Measurements from ENCODE around the gene PAPPA. TPM values are rescaled to one million over a fixed set of nuclear protein-coding genes. Genes with fewer than 3 reads are reported as not detected.

Gene PAPPA
- total RNA-seq, 2 experiments from 2014 or later = not detected

GRCh38 chr9:116237456-116237855, 83.9 kb downstream of the PAPPA start:
- no peak for DNase-seq
- Mint-ChIP-seq H3K27ac (no peak overlapping the region), H3K27me3 (no peaks in the 10 kb centered on the region), H3K36me3 (ENCODE audit: low read depth) (no peaks in the 10 kb centered on the region), H3K4me3 (no peak overlapping the region), H3K9me3 (no peaks in the 10 kb centered on the region), H3K4me1 (no peaks in the 10 kb centered on the region)
- ChIA-PET CTCF (no interaction called here), POLR2A (no interaction called here)

- Mint-ChIP-seq H3K27ac (no peak overlapping the region), H3K36me3 (ENCODE audit: low read depth) (no peaks in the 10 kb centered on the region), H3K4me1 (no peaks in the 10 kb centered on the region), H3K27me3 (no peaks in the 10 kb centered on the region), H3K4me3 (no peak overlapping the region), H3K9me3 (no peaks in the 10 kb centered on the region)
- no peak for DNase-seq
- CTCF ChIA-PET = no interaction called here
- POLR2A ChIA-PET = no interaction called here
Observed at GRCh38 chr9:116238225-116238624, 84.6 kb downstream of the PAPPA start.

DNA sequence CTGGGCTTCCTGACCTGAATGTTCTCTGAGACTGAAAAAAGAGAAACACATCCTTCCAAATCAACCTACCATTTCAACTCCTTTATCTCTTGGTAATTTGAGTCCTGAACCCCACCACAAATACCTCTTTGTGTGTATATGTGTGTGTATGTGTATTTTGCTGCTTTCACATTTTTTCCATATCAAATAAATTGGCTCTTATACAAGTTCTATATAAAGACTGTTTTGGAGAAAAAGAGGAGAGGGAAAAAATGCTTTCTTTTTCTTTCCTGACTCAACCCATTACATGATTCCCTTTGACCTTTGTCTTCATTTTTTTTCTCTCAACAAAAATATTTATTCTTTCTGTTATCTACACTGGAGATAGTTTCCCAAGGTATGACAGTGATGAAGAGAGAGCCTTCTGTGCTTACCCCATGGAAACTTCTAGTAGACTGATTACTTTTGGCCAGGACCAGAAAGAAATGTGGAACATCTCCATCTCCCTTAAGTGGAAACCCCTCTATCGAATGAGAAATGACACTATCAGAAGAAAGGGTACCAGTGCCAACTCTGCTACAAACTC, 85.3 kb downstream of the PAPPA start:
- H3K36me3 Mint-ChIP-seq (ENCODE audit: low read depth) = no peaks in the 10 kb centered on the region
- DNase-seq = no peak
- no peaks in the 10 kb centered on the region for H3K27me3 Mint-ChIP-seq
- H3K4me1 Mint-ChIP-seq = no peaks in the 10 kb centered on the region
- H3K27ac Mint-ChIP-seq = no peak overlapping the region
- H3K9me3 Mint-ChIP-seq = no peaks in the 10 kb centered on the region
- ChIA-PET CTCF (no interaction called here), POLR2A (no interaction called here)
- H3K4me3 Mint-ChIP-seq = no peak overlapping the region

GRCh38 chr9:116243708-116244107, 90.1 kb downstream of the PAPPA start:
- CTCF ChIA-PET = no interaction called here
- Mint-ChIP-seq H3K36me3 (ENCODE audit: low read depth) (no peaks in the 10 kb centered on the region), H3K4me3 (no peak overlapping the region), H3K27ac (no peak overlapping the region), H3K9me3 (no peaks in the 10 kb centered on the region), H3K27me3 (no peaks in the 10 kb centered on the region), H3K4me1 (no peaks in the 10 kb centered on the region)
- DNase-seq = no peak
- POLR2A ChIA-PET = no interaction called here

DNA sequence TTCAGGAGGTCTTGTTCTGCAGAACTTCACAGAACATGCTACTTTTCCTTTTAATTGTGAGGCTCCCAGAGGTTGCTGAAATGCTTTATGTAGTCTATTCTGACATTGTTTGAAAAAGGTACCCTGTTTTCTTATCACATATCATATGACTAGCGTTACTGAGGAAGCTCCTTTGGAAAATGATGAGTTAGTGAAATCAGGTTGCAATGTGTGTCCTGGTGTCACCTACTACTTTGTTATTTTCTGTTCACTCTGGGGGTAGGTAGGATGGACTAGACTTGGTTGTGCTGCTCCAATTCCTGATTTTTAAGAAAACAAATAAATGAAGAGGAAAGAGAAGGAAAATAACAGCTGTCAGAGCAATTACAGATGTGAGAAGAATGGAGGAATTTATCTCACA, 93.7 kb downstream of the PAPPA start:
- ChIA-PET POLR2A (no interaction called here), CTCF (no interaction called here)
- no peak overlapping the region for H3K27ac Mint-ChIP-seq
- no peaks in the 10 kb centered on the region for H3K4me1 Mint-ChIP-seq
- H3K9me3 Mint-ChIP-seq = no peaks in the 10 kb centered on the region
- H3K27me3 Mint-ChIP-seq = no peaks in the 10 kb centered on the region
- no peaks in the 10 kb centered on the region for H3K36me3 Mint-ChIP-seq (ENCODE audit: low read depth)
- DNase-seq = no peak
- no peak overlapping the region for H3K4me3 Mint-ChIP-seq

GRCh38 chr9:116247791-116248374, 94.3 kb downstream of the PAPPA start:
- no peak overlapping the region for H3K4me3 Mint-ChIP-seq
- H3K36me3 Mint-ChIP-seq (ENCODE audit: low read depth) = no peaks in the 10 kb centered on the region
- H3K27ac Mint-ChIP-seq = no peak overlapping the region
- no peak for DNase-seq
- H3K27me3 Mint-ChIP-seq = no peaks in the 10 kb centered on the region
- H3K4me1 Mint-ChIP-seq = no peaks in the 10 kb centered on the region
- no peaks in the 10 kb centered on the region for H3K9me3 Mint-ChIP-seq
- POLR2A ChIA-PET = no interaction called here
- CTCF ChIA-PET = no interaction called here

DNA sequence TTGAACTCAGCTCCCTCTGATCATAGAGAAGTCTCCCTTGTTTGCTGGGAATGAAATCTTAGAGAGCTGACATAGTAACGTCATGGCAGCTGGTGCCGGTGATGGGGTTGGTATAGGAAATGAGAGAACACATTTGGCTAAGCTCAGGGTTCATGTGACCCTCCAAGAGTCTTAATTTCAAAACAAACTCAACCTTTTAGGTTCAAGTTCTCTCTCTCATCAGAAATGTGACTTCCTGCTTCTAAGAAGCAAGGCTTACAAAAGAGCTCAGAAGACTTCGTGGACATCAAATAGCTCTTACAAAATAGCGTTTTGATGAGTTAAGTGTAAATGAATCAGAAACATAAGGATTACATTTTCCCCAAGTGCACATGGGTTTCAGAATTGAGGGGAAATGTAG, 97.3 kb downstream of the PAPPA start:
- Mint-ChIP-seq H3K9me3 (no peaks in the 10 kb centered on the region), H3K4me3 (no peak overlapping the region), H3K27me3 (no peaks in the 10 kb centered on the region), H3K27ac (no peak overlapping the region), H3K4me1 (no peaks in the 10 kb centered on the region), H3K36me3 (ENCODE audit: low read depth) (no peaks in the 10 kb centered on the region)
- no peak for DNase-seq
- ChIA-PET POLR2A (no interaction called here), CTCF (no interaction called here)

GRCh38 chr9:116251366-116251765, 97.8 kb downstream of the PAPPA start:
- POLR2A ChIA-PET = no interaction called here
- CTCF ChIA-PET = no interaction called here
- Mint-ChIP-seq H3K27me3 (no peaks in the 10 kb centered on the region), H3K9me3 (no peaks in the 10 kb centered on the region), H3K27ac (no peak overlapping the region), H3K4me1 (no peaks in the 10 kb centered on the region), H3K36me3 (ENCODE audit: low read depth) (no peaks in the 10 kb centered on the region), H3K4me3 (no peak overlapping the region)
- no peak for DNase-seq

- H3K4me1 Mint-ChIP-seq = no peaks in the 10 kb centered on the region
- no peaks in the 10 kb centered on the region for H3K27me3 Mint-ChIP-seq
- POLR2A ChIA-PET = no interaction called here
- no peaks in the 10 kb centered on the region for H3K9me3 Mint-ChIP-seq
- CTCF ChIA-PET = no interaction called here
- no peaks in the 10 kb centered on the region for H3K36me3 Mint-ChIP-seq (ENCODE audit: low read depth)
- H3K27ac Mint-ChIP-seq = no peak overlapping the region
- H3K4me3 Mint-ChIP-seq = no peak overlapping the region
- no peak for DNase-seq
Observed at GRCh38 chr9:116260531-116260930, 106.9 kb downstream of the PAPPA start.

- Mint-ChIP-seq H3K27me3 (no peaks in the 10 kb centered on the region), H3K27ac (no peak overlapping the region), H3K4me3 (no peak overlapping the region), H3K4me1 (no peaks in the 10 kb centered on the region), H3K36me3 (ENCODE audit: low read depth) (no peaks in the 10 kb centered on the region), H3K9me3 (no peaks in the 10 kb centered on the region)
- DNase-seq = no peak
- ChIA-PET CTCF (no interaction called here), POLR2A (no interaction called here)
Observed at GRCh38 chr9:116262448-116262847, 108.9 kb downstream of the PAPPA start.

- Mint-ChIP-seq H3K4me1 (no peaks in the 10 kb centered on the region), H3K27me3 (no peaks in the 10 kb centered on the region), H3K36me3 (ENCODE audit: low read depth) (no peaks in the 10 kb centered on the region), H3K4me3 (no peak overlapping the region), H3K9me3 (no peaks in the 10 kb centered on the region), H3K27ac (no peak overlapping the region)
- no peak for DNase-seq
- POLR2A ChIA-PET = no interaction called here
- CTCF ChIA-PET = no interaction called here
Observed at GRCh38 chr9:116264361-116264760, 110.8 kb downstream of the PAPPA start.

GRCh38 chr9:116267021-116267420, 113.4 kb downstream of the PAPPA start:
- no peak overlapping the region for H3K27ac Mint-ChIP-seq
- no peaks in the 10 kb centered on the region for H3K36me3 Mint-ChIP-seq (ENCODE audit: low read depth)
- ChIA-PET CTCF (no interaction called here), POLR2A (no interaction called here)
- no peaks in the 10 kb centered on the region for H3K27me3 Mint-ChIP-seq
- no peak overlapping the region for H3K4me3 Mint-ChIP-seq
- no peaks in the 10 kb centered on the region for H3K4me1 Mint-ChIP-seq
- no peak for DNase-seq
- H3K9me3 Mint-ChIP-seq = no peaks in the 10 kb centered on the region

DNA sequence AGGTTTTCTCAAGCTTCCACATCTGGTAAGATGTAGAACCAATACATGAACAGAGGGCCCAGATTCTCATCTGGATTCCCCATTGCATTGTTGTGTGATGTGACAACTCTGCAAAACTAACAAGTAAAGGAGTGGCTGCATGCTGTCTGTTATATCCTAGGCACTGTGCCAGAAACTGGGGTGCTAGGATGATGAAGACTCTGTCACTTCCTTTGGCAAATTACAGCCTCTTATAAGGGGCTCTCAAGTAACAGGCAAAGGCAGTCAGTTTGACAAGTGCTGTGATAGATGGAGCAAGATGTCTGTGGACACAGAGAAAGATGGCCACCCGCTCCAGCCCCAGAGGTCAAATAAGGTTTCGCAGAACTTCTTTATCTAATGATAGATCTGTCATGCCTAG, 115.7 kb downstream of the PAPPA start:
- no peak for DNase-seq
- POLR2A ChIA-PET = no interaction called here

DNA sequence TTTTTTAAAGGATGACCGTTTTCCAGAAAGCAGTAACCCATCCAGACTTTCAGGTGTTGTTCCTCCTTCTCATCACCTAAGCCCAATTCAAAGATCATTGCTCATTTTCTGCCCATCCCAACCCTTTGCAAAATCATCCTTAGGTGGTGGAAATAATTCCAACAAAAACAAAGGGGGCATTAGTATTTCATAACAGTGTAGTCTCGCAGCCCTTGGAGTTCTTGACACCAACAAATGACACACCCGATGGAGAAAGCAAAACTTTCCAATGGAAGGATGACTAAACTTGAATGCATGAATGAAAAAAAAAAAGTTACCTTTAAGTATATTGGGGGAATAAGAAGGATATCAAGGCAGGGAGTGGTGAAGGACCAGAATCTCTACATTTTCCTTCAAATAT, 117.0 kb downstream of the PAPPA start:
- Mint-ChIP-seq H3K27ac (no peak overlapping the region), H3K4me1 (no peaks in the 10 kb centered on the region), H3K27me3 (no peaks in the 10 kb centered on the region), H3K4me3 (no peak overlapping the region), H3K36me3 (ENCODE audit: low read depth) (no peaks in the 10 kb centered on the region), H3K9me3 (no peaks in the 10 kb centered on the region)
- ChIA-PET POLR2A (no interaction called here), CTCF (no interaction called here)
- DNase-seq = no peak

More for the DNA sequence above, 115.7 kb downstream of the PAPPA start:
- H3K27ac Mint-ChIP-seq = no peak overlapping the region
- no peak overlapping the region for H3K4me3 Mint-ChIP-seq
- no peaks in the 10 kb centered on the region for H3K9me3 Mint-ChIP-seq
- CTCF ChIA-PET = no interaction called here
- no peaks in the 10 kb centered on the region for H3K27me3 Mint-ChIP-seq
- H3K4me1 Mint-ChIP-seq = no peaks in the 10 kb centered on the region
- no peaks in the 10 kb centered on the region for H3K36me3 Mint-ChIP-seq (ENCODE audit: low read depth)

DNA sequence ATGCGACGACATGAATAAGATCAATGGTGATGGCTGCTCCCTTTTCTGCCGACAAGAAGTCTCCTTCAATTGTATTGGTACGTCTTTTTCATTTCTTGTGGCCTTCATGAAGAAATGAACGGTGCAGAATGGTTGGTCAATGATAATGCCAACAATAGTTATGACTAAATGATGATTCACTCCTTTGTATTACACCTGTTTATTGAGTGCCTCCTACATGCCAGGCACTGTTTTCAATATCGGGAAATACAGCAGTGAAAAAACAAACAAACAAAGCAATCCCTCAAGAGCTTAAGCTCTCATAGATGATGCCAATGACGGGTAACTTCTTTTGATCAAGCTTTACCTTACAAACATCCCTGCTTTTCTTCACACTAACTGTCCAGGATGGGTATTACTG, 117.7 kb downstream of the PAPPA start:
- H3K4me1 Mint-ChIP-seq = no peaks in the 10 kb centered on the region
- POLR2A ChIA-PET = no interaction called here
- no peaks in the 10 kb centered on the region for H3K9me3 Mint-ChIP-seq
- CTCF ChIA-PET = no interaction called here
- H3K4me3 Mint-ChIP-seq = no peak overlapping the region
- H3K36me3 Mint-ChIP-seq (ENCODE audit: low read depth) = no peaks in the 10 kb centered on the region
- no peak overlapping the region for H3K27ac Mint-ChIP-seq
- DNase-seq = no peak
- no peaks in the 10 kb centered on the region for H3K27me3 Mint-ChIP-seq

Measured in activated CD4-positive, alpha-beta memory T cell treated with anti-CD3 and anti-CD28 coated beads, Interleukin-2, amount 10 ng/mL, durations not matched to agents 7 days and 5 days (primary cell).